SK-N-SH (cell line): ENCODE results near the gene TPCN2. TPM values are rescaled to one million over a fixed set of nuclear protein-coding genes. Genes with fewer than 3 reads are reported as not detected.

Experiments
- CTCF ChIA-PET: fragments of 300-600, 350-600 bp; formaldehyde crosslinking; extraction: SDS; loops from one replicate; lab custom pipeline; 2021; lab: Yijun Ruan, JAX
- POLR2A ChIA-PET: fragments of 350-600 bp; sonication (Branson Sonifier 250); formaldehyde crosslinking; extraction: SDS; loops from one replicate; lab custom pipeline; 2020; ENCODE audit warnings: antibody characterized with exemption, inconsistent platforms; lab: Yijun Ruan, JAX
- DNase-seq: peaks from one replicate; pipeline ENCODE4 v3.0.0; 2012
- H2AFZ ChIP-seq: fragments of 200-600 bp; sonication (generic); 2 replicates; pipeline ENCODE4 v1.8.1; 2016; ENCODE audit warnings: antibody characterized with exemption, mild to moderate bottlenecking, low read depth
- H3F3A ChIP-seq: fragments of 200-600 bp; sonication (generic); replicated peaks from 2 replicates; pipeline ENCODE3; 2016; ENCODE audit warnings: antibody characterized with exemption, mild to moderate bottlenecking; ENCODE audit not compliant: insufficient read depth
- H3K27ac ChIP-seq, 2 experiments: fragments of 200-500 bp in 1 of 2; fragments of 200-600 bp in 1 of 2; sonication (Bioruptor generic) in 1 of 2; sonication (generic), shearing (Covaris generic) in 1 of 2; 2 replicates each; pipeline versions ENCODE4 v1.5.1 to v1.6.1; 2014 to 2016; ENCODE audit warnings: low read depth in 2 of 2, inconsistent platforms in 1 of 2, low read length in 1 of 2, mild to moderate bottlenecking in 1 of 2, mixed read lengths in 1 of 2
- H3K27me3 ChIP-seq: fragments of 200-600 bp; sonication (generic), shearing (Covaris generic); 2 replicates; pipeline ENCODE4 v1.6.1; 2016; ENCODE audit warnings: mixed run types; ENCODE audit not compliant: insufficient read depth
- H3K36me3 ChIP-seq, 2 experiments: fragments of 200-500 bp in 1 of 2; fragments of 200-600 bp in 1 of 2; sonication (Bioruptor generic) in 1 of 2; sonication (generic) in 1 of 2; replicated peaks in 1 of 2; 2 replicates each; pipeline versions ENCODE3 to v1.5.1; 2014 to 2016; ENCODE audit warnings: low read length in 1 of 2, mild to moderate bottlenecking in 1 of 2; ENCODE audit not compliant: insufficient read depth in 2 of 2, control insufficient read depth in 1 of 2
- H3K4me1 ChIP-seq, 2 experiments: fragments of 200-500 bp in 1 of 2; fragments of 200-600 bp in 1 of 2; sonication (Bioruptor generic) in 1 of 2; sonication (generic), shearing (Covaris generic) in 1 of 2; 2 replicates each; pipeline versions ENCODE4 v1.5.1 to v1.6.1; 2014 to 2016; ENCODE audit warnings: low read depth in 1 of 2, low read length in 1 of 2, mixed run types in 1 of 2; ENCODE audit not compliant: insufficient read depth in 2 of 2, control insufficient read depth in 1 of 2
- H3K4me2 ChIP-seq: fragments of 200-600 bp; sonication (generic), shearing (Covaris generic); 2 replicates; pipeline ENCODE4 v1.6.1; 2017; ENCODE audit warnings: mixed run types
- H3K4me3 ChIP-seq, 2 experiments: fragments of 200-500 bp in 1 of 2; fragments of 200-600 bp in 1 of 2; sonication (Bioruptor generic) in 1 of 2; sonication (generic), shearing (Covaris generic) in 1 of 2; 2 replicates each; pipeline versions ENCODE4 v1.5.1 to v1.8.1; 2014 to 2016; ENCODE audit warnings: low read depth in 2 of 2, inconsistent platforms in 1 of 2, low read length in 1 of 2, mild to moderate bottlenecking in 1 of 2, mixed read lengths in 1 of 2, moderate library complexity in 1 of 2
- H3K79me2 ChIP-seq: fragments of 200-600 bp; sonication (generic); 2 replicates; pipeline ENCODE4 v1.8.1; 2017; ENCODE audit warnings: mild to moderate bottlenecking; ENCODE audit not compliant: insufficient read depth
- H3K9ac ChIP-seq: fragments of 200-600 bp; sonication (generic); 2 replicates; pipeline ENCODE4 v1.6.1; 2017; ENCODE audit warnings: mixed run types
- H3K9me2 ChIP-seq: fragments of 200-600 bp; sonication (generic); 2 replicates; pipeline ENCODE4 v1.6.1; 2017; ENCODE audit warnings: mixed run types
- H3K9me3 ChIP-seq: fragments of 200-600 bp; sonication (generic); 2 replicates; pipeline ENCODE4 v1.6.1; 2017; ENCODE audit warnings: mixed run types, mild to moderate bottlenecking, moderate library complexity
- H4K20me1 ChIP-seq: fragments of 200-600 bp; sonication (generic); 2 replicates; pipeline ENCODE4 v1.6.1; 2017; ENCODE audit warnings: mild to moderate bottlenecking, mixed run types; ENCODE audit not compliant: insufficient read depth
- EZH2phosphoT487 ChIP-seq: fragments of 200-600 bp; sonication (generic); IDR thresholded peaks from 2 replicates; pipeline ENCODE4 v1.6.1; 2017; ENCODE audit warnings: low read depth, mixed run types, mild to moderate bottlenecking, antibody characterized with exemption, moderate library complexity, borderline replicate concordance
- FOXJ3 ChIP-seq: sonication (generic); formaldehyde crosslinking; IDR thresholded peaks from 2 replicates; pipeline ENCODE4 v1.5.1; 2020; ENCODE audit warnings: mild to moderate bottlenecking, missing genetic modification reagents
- FOXM1 ChIP-seq: IDR thresholded peaks from 2 replicates; pipeline ENCODE4 v1.4.0; 2012; ENCODE audit warnings: low read depth, mild to moderate bottlenecking
- JUND ChIP-seq: IDR thresholded peaks from 2 replicates; pipeline ENCODE4 v1.4.0; 2012
- NFIC ChIP-seq: IDR thresholded peaks from 2 replicates; pipeline ENCODE4 v1.4.0; 2012; ENCODE audit warnings: borderline replicate concordance
- PBX3 ChIP-seq: IDR thresholded peaks from 2 replicates; pipeline ENCODE4; 2012
- SIN3A ChIP-seq: IDR thresholded peaks from 2 replicates; pipeline ENCODE4 v1.6.1; 2012; ENCODE audit warnings: low read depth, mild to moderate bottlenecking, low read length, moderate library complexity, borderline replicate concordance
- TAF1 ChIP-seq: IDR thresholded peaks from 2 replicates; pipeline ENCODE4 v1.6.1; 2012; ENCODE audit warnings: low read depth, mild to moderate bottlenecking, low read length, moderate library complexity, borderline replicate concordance
- TCF12 ChIP-seq: IDR thresholded peaks from 2 replicates; pipeline ENCODE4 v1.4.0; 2012
- ZBTB33 ChIP-seq: IDR thresholded peaks from 2 replicates; pipeline ENCODE4 v1.4.0; 2012; ENCODE audit warnings: low read depth, borderline replicate concordance
- WGBS: methylation state at CpG from one replicate; pipeline ENCODE4 v1.1.6; 2017; ENCODE audit warnings: low lambda C conversion rate; 5-methylcytosine and 5-hydroxymethylcytosine counted together
- polyA plus RNA-seq, 3 experiments: library from polyadenylated mRNA; depleted of rRNA; stranded (reverse); fragments of >200 nt; gene quantifications; 2 replicates each; pipeline ENCODE4 v1.2.3, GENCODE V29; 2012
- TF ChIP-seq, protein P1 (sequence below): fragments of 200-600 bp; sonication (generic); IDR thresholded peaks from 2 replicates; pipeline ENCODE4 v1.6.1; 2017; ENCODE audit warnings: antibody characterized with exemption, mild to moderate bottlenecking, moderate library complexity
- TF ChIP-seq, protein P2 (sequence below): fragments of 150-350 bp; IDR thresholded peaks from 2 replicates; pipeline ENCODE4 v1.6.1; 2017; ENCODE audit warnings: antibody characterized with exemption, low read length, low read depth, borderline replicate concordance
- TF ChIP-seq, protein P3 (sequence below): IDR thresholded peaks from 2 replicates; pipeline ENCODE4 v1.6.1; 2012; ENCODE audit warnings: mild to moderate bottlenecking, low read depth, low read length, moderate library complexity
- TF ChIP-seq, protein P4 (sequence below): IDR thresholded peaks from 2 replicates; pipeline ENCODE4 v1.4.0; 2012; ENCODE audit warnings: low read depth

TPCN2 gene
- polyA plus RNA-seq, 1 of the 3 experiments (the other 2 are of a cell fraction): 8.7 TPM

DNA sequence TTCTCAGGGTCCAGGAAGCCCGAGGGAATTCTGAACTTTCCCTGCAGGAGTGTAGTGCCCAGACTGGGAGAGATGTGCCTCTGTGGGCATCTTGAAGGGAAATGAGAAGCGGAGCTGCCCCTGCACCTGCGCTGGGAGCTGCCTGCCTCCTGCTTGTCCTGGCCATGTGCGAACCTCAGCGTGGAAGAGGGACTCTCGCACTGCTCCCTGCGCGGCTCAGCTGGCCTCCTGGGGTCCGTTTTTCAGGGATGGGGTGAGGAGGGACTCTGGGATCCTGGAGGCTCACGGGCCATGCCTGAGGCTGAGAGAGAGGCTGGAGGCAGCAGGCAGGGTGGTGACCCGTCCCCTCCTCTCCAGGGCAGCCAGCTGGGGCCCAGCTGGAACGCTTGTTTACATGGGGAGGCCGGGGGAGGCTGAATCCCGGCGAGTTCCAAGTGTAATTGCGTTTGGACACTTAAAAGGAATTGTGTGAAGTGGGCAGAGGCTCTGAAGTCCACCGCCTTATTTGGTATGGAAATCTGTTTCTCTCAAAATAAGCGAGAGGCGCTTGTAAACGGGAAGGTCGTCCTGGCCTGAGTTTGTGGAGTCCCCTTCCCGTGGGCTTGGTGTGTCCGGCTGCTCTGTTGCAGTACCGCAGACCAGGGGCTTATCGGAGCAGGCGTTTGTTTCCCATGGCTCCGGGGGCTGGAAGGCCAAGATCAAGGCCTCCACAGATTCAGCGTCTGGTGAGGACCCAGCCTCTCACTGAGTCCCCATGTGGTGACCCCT, 34.5 kb upstream of the TPCN2 start (continued):
- TF ChIP-seq, protein P1, sequence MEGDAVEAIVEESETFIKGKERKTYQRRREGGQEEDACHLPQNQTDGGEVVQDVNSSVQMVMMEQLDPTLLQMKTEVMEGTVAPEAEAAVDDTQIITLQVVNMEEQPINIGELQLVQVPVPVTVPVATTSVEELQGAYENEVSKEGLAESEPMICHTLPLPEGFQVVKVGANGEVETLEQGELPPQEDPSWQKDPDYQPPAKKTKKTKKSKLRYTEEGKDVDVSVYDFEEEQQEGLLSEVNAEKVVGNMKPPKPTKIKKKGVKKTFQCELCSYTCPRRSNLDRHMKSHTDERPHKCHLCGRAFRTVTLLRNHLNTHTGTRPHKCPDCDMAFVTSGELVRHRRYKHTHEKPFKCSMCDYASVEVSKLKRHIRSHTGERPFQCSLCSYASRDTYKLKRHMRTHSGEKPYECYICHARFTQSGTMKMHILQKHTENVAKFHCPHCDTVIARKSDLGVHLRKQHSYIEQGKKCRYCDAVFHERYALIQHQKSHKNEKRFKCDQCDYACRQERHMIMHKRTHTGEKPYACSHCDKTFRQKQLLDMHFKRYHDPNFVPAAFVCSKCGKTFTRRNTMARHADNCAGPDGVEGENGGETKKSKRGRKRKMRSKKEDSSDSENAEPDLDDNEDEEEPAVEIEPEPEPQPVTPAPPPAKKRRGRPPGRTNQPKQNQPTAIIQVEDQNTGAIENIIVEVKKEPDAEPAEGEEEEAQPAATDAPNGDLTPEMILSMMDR: no peak
- no peak for TF ChIP-seq TCF12
- no peak for TF ChIP-seq FOXM1
- no peak for TF ChIP-seq FOXJ3 (CRISPR knock-in tag)
- TF ChIP-seq EZH2phosphoT487: no peak
- no peak for TF ChIP-seq TAF1
- TF ChIP-seq, protein P2, sequence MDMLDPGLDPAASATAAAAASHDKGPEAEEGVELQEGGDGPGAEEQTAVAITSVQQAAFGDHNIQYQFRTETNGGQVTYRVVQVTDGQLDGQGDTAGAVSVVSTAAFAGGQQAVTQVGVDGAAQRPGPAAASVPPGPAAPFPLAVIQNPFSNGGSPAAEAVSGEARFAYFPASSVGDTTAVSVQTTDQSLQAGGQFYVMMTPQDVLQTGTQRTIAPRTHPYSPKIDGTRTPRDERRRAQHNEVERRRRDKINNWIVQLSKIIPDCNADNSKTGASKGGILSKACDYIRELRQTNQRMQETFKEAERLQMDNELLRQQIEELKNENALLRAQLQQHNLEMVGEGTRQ: no peak

- H2AFZ ChIP-seq: no peak overlapping the region
These were observed 33.7 kb upstream of the TPCN2 start for GRCh38 chr11:69014898-69015549.

More at GRCh38 chr11:69014898-69015549, 33.7 kb upstream of the TPCN2 start:
- H4K20me1 ChIP-seq: no peaks in the 10 kb centered on the region
- no peak overlapping the region for H3K4me3 ChIP-seq
- H3K4me2 ChIP-seq: no peak overlapping the region
- DNase-seq: peak; percentile 51
- no peak overlapping the region for H3K9ac ChIP-seq
- CTCF ChIA-PET: interaction anchor here (1.5 kb wide), 2 partner anchors 14 to 29 kb away, joined by 3 to 4 read pairs; no protein-coding TSS in a partner anchor
- no peak overlapping the region for H3K27ac ChIP-seq
- H3K9me3 ChIP-seq: no peaks in the 10 kb centered on the region
- no peaks in the 10 kb centered on the region for H3K36me3 ChIP-seq
- POLR2A ChIA-PET: no interaction called here
- no peaks in the 10 kb centered on the region for H3K79me2 ChIP-seq
- H3F3A ChIP-seq: no peaks in the 10 kb centered on the region
- H3K4me1 ChIP-seq: peaks cover 10 to 31% of the 10 kb centered on the region in 2 experiments; a peak in 2 of 4 replicates
- no peaks in the 10 kb centered on the region for H3K9me2 ChIP-seq
- H3K27me3 ChIP-seq: no peaks in the 10 kb centered on the region
- WGBS: 89% methylated on average over 8 of the region's 9 CpGs
- TF ChIP-seq JUND (no peak), NFIC (no peak), SIN3A (no peak), ZBTB33 (no peak), PBX3 (no peak)
- TF ChIP-seq, protein P3, sequence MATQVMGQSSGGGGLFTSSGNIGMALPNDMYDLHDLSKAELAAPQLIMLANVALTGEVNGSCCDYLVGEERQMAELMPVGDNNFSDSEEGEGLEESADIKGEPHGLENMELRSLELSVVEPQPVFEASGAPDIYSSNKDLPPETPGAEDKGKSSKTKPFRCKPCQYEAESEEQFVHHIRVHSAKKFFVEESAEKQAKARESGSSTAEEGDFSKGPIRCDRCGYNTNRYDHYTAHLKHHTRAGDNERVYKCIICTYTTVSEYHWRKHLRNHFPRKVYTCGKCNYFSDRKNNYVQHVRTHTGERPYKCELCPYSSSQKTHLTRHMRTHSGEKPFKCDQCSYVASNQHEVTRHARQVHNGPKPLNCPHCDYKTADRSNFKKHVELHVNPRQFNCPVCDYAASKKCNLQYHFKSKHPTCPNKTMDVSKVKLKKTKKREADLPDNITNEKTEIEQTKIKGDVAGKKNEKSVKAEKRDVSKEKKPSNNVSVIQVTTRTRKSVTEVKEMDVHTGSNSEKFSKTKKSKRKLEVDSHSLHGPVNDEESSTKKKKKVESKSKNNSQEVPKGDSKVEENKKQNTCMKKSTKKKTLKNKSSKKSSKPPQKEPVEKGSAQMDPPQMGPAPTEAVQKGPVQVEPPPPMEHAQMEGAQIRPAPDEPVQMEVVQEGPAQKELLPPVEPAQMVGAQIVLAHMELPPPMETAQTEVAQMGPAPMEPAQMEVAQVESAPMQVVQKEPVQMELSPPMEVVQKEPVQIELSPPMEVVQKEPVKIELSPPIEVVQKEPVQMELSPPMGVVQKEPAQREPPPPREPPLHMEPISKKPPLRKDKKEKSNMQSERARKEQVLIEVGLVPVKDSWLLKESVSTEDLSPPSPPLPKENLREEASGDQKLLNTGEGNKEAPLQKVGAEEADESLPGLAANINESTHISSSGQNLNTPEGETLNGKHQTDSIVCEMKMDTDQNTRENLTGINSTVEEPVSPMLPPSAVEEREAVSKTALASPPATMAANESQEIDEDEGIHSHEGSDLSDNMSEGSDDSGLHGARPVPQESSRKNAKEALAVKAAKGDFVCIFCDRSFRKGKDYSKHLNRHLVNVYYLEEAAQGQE: no peak
- TF ChIP-seq, protein P4, sequence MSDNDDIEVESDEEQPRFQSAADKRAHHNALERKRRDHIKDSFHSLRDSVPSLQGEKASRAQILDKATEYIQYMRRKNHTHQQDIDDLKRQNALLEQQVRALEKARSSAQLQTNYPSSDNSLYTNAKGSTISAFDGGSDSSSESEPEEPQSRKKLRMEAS: no peak
